HepG2 (cell line): Measurements from ENCODE around the gene ZNF512B.

Source experiments
- CTCF ChIP-seq: sonication (generic); formaldehyde crosslinking; IDR thresholded peaks from 2 replicates; pipeline ENCODE4 v1.5.0; 2020; ENCODE audit warnings: mild to moderate bottlenecking, missing genetic modification reagents, moderate library complexity
- E2F1 ChIP-seq: sonication (generic); formaldehyde crosslinking; IDR thresholded peaks from 2 replicates; pipeline ENCODE4 v1.5.0; 2020; ENCODE audit warnings: missing genetic modification reagents
- EZH2 ChIP-seq: conservative IDR thresholded peaks from 2 replicates; pipeline ENCODE4 v1.6.1; 2012; ENCODE audit warnings: mild to moderate bottlenecking, low read depth, low read length, moderate library complexity
- JUNB ChIP-seq: sonication (generic); formaldehyde crosslinking; IDR thresholded peaks from 2 replicates; pipeline ENCODE4 v1.8.0; 2022; ENCODE audit warnings: missing genetic modification reagents, mild to moderate bottlenecking, borderline replicate concordance
- KDM5A ChIP-seq: fragments of 200-600 bp; sonication (generic); IDR thresholded peaks from 2 replicates; pipeline ENCODE4 v1.7.0; 2018; ENCODE audit warnings: antibody characterized with exemption, mild to moderate bottlenecking, low read length, borderline replicate concordance
- MEF2D ChIP-seq: sonication (generic); formaldehyde crosslinking; IDR thresholded peaks from 2 replicates; pipeline ENCODE4 v1.5.1; 2020; ENCODE audit warnings: mild to moderate bottlenecking, missing genetic modification reagents
- NR3C1 ChIP-seq: sonication (generic); formaldehyde crosslinking; IDR thresholded peaks from 2 replicates; pipeline ENCODE4 v1.4.0; 2020; ENCODE audit warnings: missing genetic modification reagents
- RXRB ChIP-seq: IDR thresholded peaks from 2 replicates; pipeline ENCODE4 v1.6.1; 2016; ENCODE audit warnings: borderline replicate concordance, missing genetic modification reagents, missing compliant biosample characterization
- SAFB2 ChIP-seq: sonication (generic); formaldehyde crosslinking; IDR thresholded peaks from 2 replicates; pipeline ENCODE4 v1.5.1; 2020; ENCODE audit warnings: missing genetic modification reagents, low read depth, mild to moderate bottlenecking, borderline replicate concordance
- ZNF766 ChIP-seq: sonication (generic); formaldehyde crosslinking; IDR thresholded peaks from 2 replicates; pipeline ENCODE4 v1.5.0; 2020; ENCODE audit warnings: missing genetic modification reagents, borderline replicate concordance

- TF ChIP-seq NR3C1 (CRISPR knock-in tag) = no peak
- TF ChIP-seq EZH2 = no peak
- TF ChIP-seq SAFB2 = no peak
- TF ChIP-seq MEF2D = no peak
- no peak for TF ChIP-seq KDM5A
- TF ChIP-seq CTCF (CRISPR knock-in tag) = no peak
- TF ChIP-seq JUNB = no peak
- no peak for TF ChIP-seq RXRB
- no peak for TF ChIP-seq E2F1 (CRISPR knock-in tag)
- TF ChIP-seq ZNF766 = no peak
Observed at GRCh38 chr20:64000906-64001305, 31.2 kb upstream of the ZNF512B start.
